Adrenal gland (tissue), 5 donors: ENCODE data around the gene RCOR1.

Source experiments
- POLR2A ChIP-seq, 2 donors: fragments of 450-650 bp; IDR thresholded peaks; one replicate each; pipeline ENCODE4 v1.6.1; 2017; ENCODE audit warnings: antibody characterized with exemption in 2 of 2, mild to moderate bottlenecking in 2 of 2, moderate library complexity in 1 of 2
- TF ChIP-seq, protein P1 (sequence below), 6 experiments: fragments of 450-650 bp in 4 of 6; fragments of 200-600 bp in 2 of 6; sonication (generic) in 1 of 6; IDR thresholded peaks; 1 replicate in 5 of 6; 2 replicates in 1 of 6; pipeline versions ENCODE4 v1.5.1 to v1.8.0; 2016 to 2021; ENCODE audit warnings: antibody characterized with exemption in 6 of 6, mild to moderate bottlenecking in 2 of 6, moderate library complexity in 1 of 6
- donor health status: DM: no; HTN: no; CAD: no.

DNA sequence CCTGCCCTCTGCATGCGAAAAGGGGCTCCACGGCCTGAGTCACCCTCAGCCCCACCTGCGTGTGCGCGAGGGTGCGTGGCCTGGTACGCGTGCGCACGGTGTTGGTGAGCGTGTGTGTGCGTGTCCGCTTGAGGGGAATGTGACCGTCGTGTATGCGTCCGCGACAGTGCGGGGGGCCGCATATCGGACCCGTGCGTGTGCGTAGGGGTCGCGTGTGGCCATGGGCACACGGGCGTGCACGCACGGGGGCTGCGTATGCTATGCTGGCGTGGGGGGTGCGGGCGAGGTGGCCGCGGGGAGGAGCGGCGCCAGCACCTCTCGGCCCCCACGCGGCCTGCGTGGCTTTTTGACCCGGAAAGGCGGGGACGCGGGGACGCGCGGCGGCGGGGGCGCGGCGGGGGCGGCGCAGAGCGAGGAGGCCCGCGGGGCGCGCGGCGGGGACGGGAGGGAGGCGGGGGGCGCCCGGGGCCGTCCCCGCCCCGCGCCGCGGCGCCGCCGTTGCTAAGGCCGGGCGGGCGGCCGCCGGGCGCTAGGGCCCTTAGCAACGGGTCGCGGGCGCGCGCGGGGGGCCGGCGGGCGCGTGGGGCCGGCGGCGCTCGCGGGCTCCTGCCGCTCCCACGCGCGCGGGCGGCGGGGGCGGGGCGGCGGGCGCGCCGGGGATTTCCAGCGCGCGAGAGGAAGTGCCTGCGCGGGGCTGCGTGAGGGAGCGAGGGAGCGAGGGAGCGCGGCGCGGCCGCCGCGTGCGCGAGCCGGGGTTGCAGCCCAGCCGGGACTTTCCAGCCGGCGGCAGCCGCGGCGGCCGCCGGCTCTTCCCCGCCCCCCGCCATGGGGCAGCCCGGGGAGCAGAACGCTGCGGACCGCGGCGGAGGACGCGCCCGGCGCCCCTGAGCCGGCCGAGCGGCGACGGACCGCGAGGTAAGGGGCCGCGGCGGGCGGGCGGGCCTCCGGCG is 184.6 kb downstream of the RCOR1 start, which contains the start of gene TRAF3:
- TF ChIP-seq POLR2A (IDR thresholded peaks at IDR 0.05) = peak in 1 of 2 donors; percentile 21
- TF ChIP-seq, protein P1, sequence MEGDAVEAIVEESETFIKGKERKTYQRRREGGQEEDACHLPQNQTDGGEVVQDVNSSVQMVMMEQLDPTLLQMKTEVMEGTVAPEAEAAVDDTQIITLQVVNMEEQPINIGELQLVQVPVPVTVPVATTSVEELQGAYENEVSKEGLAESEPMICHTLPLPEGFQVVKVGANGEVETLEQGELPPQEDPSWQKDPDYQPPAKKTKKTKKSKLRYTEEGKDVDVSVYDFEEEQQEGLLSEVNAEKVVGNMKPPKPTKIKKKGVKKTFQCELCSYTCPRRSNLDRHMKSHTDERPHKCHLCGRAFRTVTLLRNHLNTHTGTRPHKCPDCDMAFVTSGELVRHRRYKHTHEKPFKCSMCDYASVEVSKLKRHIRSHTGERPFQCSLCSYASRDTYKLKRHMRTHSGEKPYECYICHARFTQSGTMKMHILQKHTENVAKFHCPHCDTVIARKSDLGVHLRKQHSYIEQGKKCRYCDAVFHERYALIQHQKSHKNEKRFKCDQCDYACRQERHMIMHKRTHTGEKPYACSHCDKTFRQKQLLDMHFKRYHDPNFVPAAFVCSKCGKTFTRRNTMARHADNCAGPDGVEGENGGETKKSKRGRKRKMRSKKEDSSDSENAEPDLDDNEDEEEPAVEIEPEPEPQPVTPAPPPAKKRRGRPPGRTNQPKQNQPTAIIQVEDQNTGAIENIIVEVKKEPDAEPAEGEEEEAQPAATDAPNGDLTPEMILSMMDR (IDR thresholded peaks at IDR 0.05) = peak in 1 of 6 experiments; percentile 4
